Lung (tissue), 12 donors: ENCODE measurements around the gene MC4R. TPM values are rescaled to one million over a fixed set of nuclear protein-coding genes. Genes with fewer than 3 reads are reported as not detected.

Source experiments
- ATAC-seq: fragments of 200-7000 bp; cut with Tn5 transposase; one replicate; pipeline ENCODE4 v1.9.1; 2020; ENCODE audit warnings: moderate number of reproducible peaks; ENCODE audit not compliant: insufficient read depth, low FRiP score
- DNase-seq, 3 donors: peaks; one replicate each; pipeline ENCODE4 v3.0.0-alpha.2; 2013 to 2017
- H3K27ac ChIP-seq, 2 donors: one replicate each; pipeline ENCODE4 v1.5.1; 2013; ENCODE audit warnings: mild to moderate bottlenecking in 2 of 2, moderate library complexity in 2 of 2, control low read depth in 1 of 2, inconsistent platforms in 1 of 2, low read depth in 1 of 2, low read length in 1 of 2
- H3K27me3 ChIP-seq, 3 donors: one replicate each; pipeline ENCODE4 v1.5.1; 2013; ENCODE audit warnings: low read length in 2 of 3; ENCODE audit not compliant: control insufficient read depth in 3 of 3, insufficient read depth in 3 of 3
- H3K36me3 ChIP-seq, 4 donors: one replicate each; pipeline ENCODE4 v1.5.1; 2013; ENCODE audit warnings: low read length in 4 of 4, mild to moderate bottlenecking in 1 of 4, moderate library complexity in 1 of 4; ENCODE audit not compliant: control insufficient read depth in 4 of 4, insufficient read depth in 4 of 4
- H3K4me1 ChIP-seq, 5 donors: one replicate each; pipeline ENCODE4 v1.5.1; 2013; ENCODE audit warnings: low read length in 5 of 5, mild to moderate bottlenecking in 2 of 5, moderate library complexity in 1 of 5; ENCODE audit not compliant: control insufficient read depth in 5 of 5, insufficient read depth in 5 of 5
- H3K4me3 ChIP-seq: one replicate; pipeline ENCODE4 v1.5.1; 2013; ENCODE audit warnings: mild to moderate bottlenecking, control low read depth, moderate library complexity
- H3K9ac ChIP-seq, 2 donors: one replicate each; pipeline ENCODE4 v1.5.1; 2013; ENCODE audit warnings: low read length in 2 of 2, control low read depth in 1 of 2; ENCODE audit not compliant: insufficient read depth in 1 of 2
- H3K9me3 ChIP-seq, 4 donors: one replicate each; pipeline ENCODE4 v1.5.1; 2013; ENCODE audit warnings: low read length in 3 of 4, mild to moderate bottlenecking in 1 of 4, moderate library complexity in 1 of 4; ENCODE audit not compliant: control insufficient read depth in 4 of 4, insufficient read depth in 3 of 4
- CTCF ChIP-seq: IDR thresholded peaks from 2 replicates; pipeline ENCODE4 v1.5.1; 2012; ENCODE audit warnings: mild to moderate bottlenecking; ENCODE audit errors: control extremely low read depth, extremely low read depth
- WGBS, 2 donors: extraction: QIAGEN DNeasy Blood & Tissue Kit; methylation state at CpG; one replicate each; pipeline ENCODE4 v1.1.7; 2013; 5-methylcytosine and 5-hydroxymethylcytosine counted together
- polyA plus RNA-seq, 2 donors: library from polyadenylated mRNA; stranded (reverse); fragments of 200-250 nt; gene quantifications; one replicate each; pipeline ENCODE4 v1.2.1, GENCODE V29; 2013
- total RNA-seq, 2 donors: library from RNA; depleted of rRNA in 1 of 2; stranded (reverse); fragments of >200 nt in 1 of 2; gene quantifications; one replicate each; pipeline ENCODE4 v1.2.1, GENCODE V29; 2014 to 2021
- donor health status: control.
- donor health status: control.
- donor health status: Bipolar disorder and iron deficiency.
- donor health status: healthy.
- donor health status: DM: yes; HTN: yes; CAD: no.

Gene MC4R
- total and polyA plus RNA-seq, 4 donors = 0.02 to 0.37 TPM; not detected in 2

GRCh38 chr18:60385693-60386092, 13.1 kb upstream of the MC4R start:
- H3K9ac ChIP-seq = no peak overlapping the region
- ATAC-seq = no peak
- no peaks in the 10 kb centered on the region for H3K27me3 ChIP-seq
- H3K4me1 ChIP-seq = peaks cover 0 to 5% (median 0%) of the 10 kb centered on the region in 5 donors
- no peak overlapping the region for H3K27ac ChIP-seq
- 88 to 94% methylated on average over 5 of the region's 5 CpGs for WGBS, 2 donors
- H3K9me3 ChIP-seq = no peaks in the 10 kb centered on the region
- no peaks in the 10 kb centered on the region for H3K36me3 ChIP-seq
- no peak for TF ChIP-seq CTCF
- no peak overlapping the region for H3K4me3 ChIP-seq
- no peak for DNase-seq

- Histone ChIP-seq H3K9ac (no peak overlapping the region), H3K27me3 (no peaks in the 10 kb centered on the region), H3K9me3 (no peaks in the 10 kb centered on the region), H3K4me1 (no peaks in the 10 kb centered on the region), H3K27ac (no peak overlapping the region), H3K4me3 (no peak overlapping the region), H3K36me3 (no peaks in the 10 kb centered on the region)
- TF ChIP-seq CTCF = no peak
- WGBS, 2 donors = 56 to 79% methylated on average over 2 of the region's 2 CpGs
- DNase-seq (no peak), ATAC-seq (no peak)
These were observed 11.3 kb upstream of the MC4R start for GRCh38 chr18:60383893-60384292.

GRCh38 chr18:60377778-60378469, 5.3 kb upstream of the MC4R start:
- no peaks in the 10 kb centered on the region for H3K27me3 ChIP-seq
- WGBS, 2 donors = 47 to 74% methylated on average over 2 of the region's 2 CpGs
- DNase-seq (peak in 2 of 3 donors; percentile 38 to 50), ATAC-seq (peak; percentile 51)
- H3K36me3 ChIP-seq = no peaks in the 10 kb centered on the region
- H3K9ac ChIP-seq = no peak overlapping the region
- no peaks in the 10 kb centered on the region for H3K9me3 ChIP-seq
- H3K4me3 ChIP-seq = no peak overlapping the region
- peaks cover 0 to 6% (median 0%) of the 10 kb centered on the region in 5 donors for H3K4me1 ChIP-seq
- no peak for TF ChIP-seq CTCF
- peak overlapping the region in 1 of 2 donors; percentile 59 for H3K27ac ChIP-seq
